GM23338 (cell line): ENCODE measurements around the gene SPEM2. TPM values are rescaled to one million over a fixed set of nuclear protein-coding genes. Genes with fewer than 3 reads are reported as not detected.

Experiments
- ATAC-seq: fragments of 200-7000 bp; cut with Tn5 transposase; 3 replicates; pipeline ENCODE4 v1.9.1; 2020
- DNase-seq: peaks from one replicate; pipeline ENCODE4 v3.0.0-alpha.2; 2015; ENCODE audit warnings: low spot score
- H2AFZ ChIP-seq: fragments of 200-600 bp; sonication (generic); 2 replicates; pipeline ENCODE4 v1.8.0; 2016; ENCODE audit warnings: antibody characterized with exemption, mild to moderate bottlenecking, moderate library complexity
- H3F3A ChIP-seq: fragments of 200-600 bp; sonication (generic); replicated peaks from 2 replicates; pipeline ENCODE4 v1.8.0; 2017; ENCODE audit warnings: antibody characterized with exemption, mixed run types, low read depth
- H3K27ac ChIP-seq: fragments of 200-600 bp; sonication (generic); 2 replicates; pipeline ENCODE4 v1.6.1; 2016; ENCODE audit warnings: low read depth
- H3K27me3 ChIP-seq: fragments of 200-600 bp; sonication (generic); 2 replicates; pipeline ENCODE4 v1.8.0; 2016; ENCODE audit warnings: mild to moderate bottlenecking, mixed run types, moderate library complexity; ENCODE audit not compliant: insufficient read depth
- H3K36me3 ChIP-seq: fragments of 200-600 bp; sonication (generic); 2 replicates; pipeline ENCODE4 v1.8.0; 2016; ENCODE audit warnings: mild to moderate bottlenecking; ENCODE audit not compliant: insufficient read depth
- H3K4me1 ChIP-seq: fragments of 200-600 bp; sonication (generic); 2 replicates; pipeline ENCODE4 v1.8.0; 2016; ENCODE audit warnings: mild to moderate bottlenecking, moderate library complexity; ENCODE audit not compliant: insufficient read depth
- H3K4me2 ChIP-seq: fragments of 200-600 bp; sonication (generic); 2 replicates; pipeline ENCODE4 v1.7.1; 2017; ENCODE audit warnings: mixed run types
- H3K4me3 ChIP-seq: fragments of 200-600 bp; sonication (generic); 2 replicates; pipeline ENCODE4 v1.6.1; 2016; ENCODE audit warnings: mixed run types
- H3K79me2 ChIP-seq: fragments of 200-600 bp; sonication (generic); replicated peaks from 2 replicates; pipeline ENCODE4 v1.8.0; 2017; ENCODE audit warnings: mild to moderate bottlenecking; ENCODE audit not compliant: insufficient read depth
- H3K9me2 ChIP-seq: fragments of 200-600 bp; sonication (generic); 2 replicates; pipeline ENCODE4 v1.8.0; 2017; ENCODE audit not compliant: insufficient read depth
- H4K20me1 ChIP-seq: fragments of 200-600 bp; sonication (generic); replicated peaks from 2 replicates; pipeline ENCODE4 v1.8.0; 2017; ENCODE audit warnings: mild to moderate bottlenecking; ENCODE audit not compliant: insufficient read depth
- H3K27ac Mint-ChIP-seq: 2 replicates; pipeline ENCODE4 v1.8.0; 2020; ENCODE audit warnings: inconsistent platforms, mild to moderate bottlenecking, moderate library complexity, mixed read lengths
- H3K27me3 Mint-ChIP-seq: 3 replicates; pipeline ENCODE4 v1.8.0; 2022; ENCODE audit warnings: low read depth, mild to moderate bottlenecking, moderate library complexity, mixed read lengths, inconsistent platforms; ENCODE audit not compliant: insufficient read depth, poor library complexity
- H3K36me3 Mint-ChIP-seq: 3 replicates; pipeline ENCODE4 v1.8.0; 2021; ENCODE audit warnings: low read depth, mild to moderate bottlenecking, inconsistent platforms, moderate library complexity, mixed read lengths
- H3K4me1 Mint-ChIP-seq: 3 replicates; pipeline ENCODE4 v1.8.0; 2020; ENCODE audit warnings: mild to moderate bottlenecking, inconsistent platforms, mixed read lengths
- H3K4me3 Mint-ChIP-seq: 3 replicates; pipeline ENCODE4 v1.8.0; 2021; ENCODE audit warnings: moderate library complexity, mild to moderate bottlenecking, inconsistent platforms, mixed read lengths
- H3K9me3 Mint-ChIP-seq: 3 replicates; pipeline ENCODE4 v1.8.0; 2020; ENCODE audit warnings: moderate library complexity, mild to moderate bottlenecking, inconsistent platforms, mixed read lengths
- CREB1 ChIP-seq: fragments of 250-450 bp; sonication (Bioruptor Pico); IDR thresholded peaks from 2 replicates; pipeline ENCODE4 v1.5.0; 2020; ENCODE audit warnings: low read depth, mild to moderate bottlenecking, moderate library complexity
- CTCF ChIP-seq, 2 experiments: fragments of 200-600 bp in 1 of 2; sonication (generic) in 1 of 2; conservative IDR thresholded peaks; 2 replicates each; pipeline versions ENCODE4 v1.5.1 to v1.6.1; 2016 to 2017; ENCODE audit warnings: antibody characterized with exemption in 2 of 2, low read depth in 2 of 2, mild to moderate bottlenecking in 2 of 2, moderate library complexity in 1 of 2
- ETS1 ChIP-seq: IDR thresholded peaks from 2 replicates; pipeline ENCODE4 v1.6.1; 2016; ENCODE audit warnings: antibody characterized with exemption
- EZH2 ChIP-seq: fragments of 200-600 bp; sonication (generic); IDR thresholded peaks from one replicate; pipeline ENCODE4 v1.8.0; 2017; ENCODE audit warnings: antibody characterized with exemption, mild to moderate bottlenecking, low read depth; ENCODE audit not compliant: unreplicated experiment
- EZH2phosphoT487 ChIP-seq: fragments of 200-600 bp; sonication (generic); IDR thresholded peaks from one replicate; pipeline ENCODE4 v1.8.1; 2018; ENCODE audit warnings: antibody characterized with exemption; ENCODE audit not compliant: unreplicated experiment
- JUNB ChIP-seq: IDR thresholded peaks from one replicate; pipeline ENCODE4 v1.6.1; 2016; ENCODE audit warnings: antibody characterized with exemption; ENCODE audit not compliant: unreplicated experiment
- NANOG ChIP-seq: IDR thresholded peaks from 2 replicates; pipeline ENCODE4 v1.6.1; 2016; ENCODE audit warnings: antibody characterized with exemption, borderline replicate concordance
- POLR2AphosphoS5 ChIP-seq: IDR thresholded peaks from 2 replicates; pipeline ENCODE4 v1.6.1; 2016; ENCODE audit warnings: antibody characterized with exemption, low read depth
- REST ChIP-seq: IDR thresholded peaks from one replicate; pipeline ENCODE4 v1.6.1; 2018; ENCODE audit warnings: antibody characterized with exemption; ENCODE audit not compliant: unreplicated experiment
- STAT1 ChIP-seq: IDR thresholded peaks from one replicate; pipeline ENCODE4 v1.6.1; 2016; ENCODE audit warnings: antibody characterized with exemption; ENCODE audit not compliant: unreplicated experiment
- ZNF114 ChIP-seq: fragments of 250-450 bp; sonication (Bioruptor Pico); IDR thresholded peaks from 2 replicates; pipeline ENCODE4 v1.5.0; 2020; ENCODE audit warnings: mild to moderate bottlenecking, moderate library complexity
- ZNF331 ChIP-seq: fragments of 250-450 bp; sonication (Bioruptor Pico); IDR thresholded peaks from 2 replicates; pipeline ENCODE4 v1.5.0; 2020; ENCODE audit warnings: low read depth, mild to moderate bottlenecking, moderate library complexity
- ZNF462 ChIP-seq: fragments of 250-450 bp; sonication (Bioruptor Pico); IDR thresholded peaks from 2 replicates; pipeline ENCODE4 v1.5.0; 2020; ENCODE audit warnings: mild to moderate bottlenecking, moderate library complexity
- polyA plus RNA-seq: library from polyadenylated mRNA; unstranded; fragments of >200 nt; fragmentation: Nextera tagmentation; extraction: Ambion mirVana; gene quantifications from 2 replicates; pipeline ENCODE4 v1.2.1, GENCODE V29; 2016
- total RNA-seq: library from RNA; depleted of rRNA; stranded (reverse); fragments of >200 nt; shearing (Covaris generic); gene quantifications from 2 replicates; pipeline ENCODE4 v1.2.3, GENCODE V29; 2014

SPEM2 gene
- total and polyA plus RNA-seq, 2 experiments from 2014 or later = not detected

- Mint-ChIP-seq H3K9me3 (peaks cover 13% of the 10 kb centered on the region), H3K27ac (no peak overlapping the region), H3K36me3 (peaks cover 5% of the 10 kb centered on the region; the same call in 2 of the 3 replicates), H3K4me3 (no peak overlapping the region; the same call in 2 of the 3 replicates), H3K4me1 (peaks cover 17% of the 10 kb centered on the region), H3K27me3 (peaks cover 35% of the 10 kb centered on the region)
- Histone ChIP-seq H3K9me2 (no peaks in the 10 kb centered on the region), H3K27me3 (peaks cover 42% of the 10 kb centered on the region), H3K4me2 (no peak overlapping the region), H2AFZ (no peak overlapping the region), H3K36me3 (no peaks in the 10 kb centered on the region; the same call in 1 of the 2 replicates), H3K4me3 (no peak overlapping the region), H4K20me1 (no peaks in the 10 kb centered on the region), H3F3A (peaks cover 20% of the 10 kb centered on the region; the same call in 1 of the 2 replicates), H3K79me2 (no peaks in the 10 kb centered on the region), H3K27ac (no peak overlapping the region), H3K4me1 (peaks cover 12% of the 10 kb centered on the region; the same call in 1 of the 2 replicates)
- DNase-seq (no peak), ATAC-seq (no peak)
- TF ChIP-seq CREB1 (no peak), JUNB (no peak), POLR2AphosphoS5 (no peak), NANOG (no peak), REST (no peak), STAT1 (no peak), ETS1 (no peak), ZNF331 (no peak), ZNF114 (CRISPR knock-in tag) (no peak), CTCF (conservative IDR thresholded peaks at IDR 0.05; ENCODE audit: low read depth in 2 of 2) (no peak), ZNF462 (CRISPR knock-in tag) (no peak), EZH2phosphoT487 (no peak), EZH2 (no peak)
Measured at GRCh38 chr17:7379134-7379533, 46.3 kb upstream of the SPEM2 start.
